Tibial artery (tissue), 4 donors: ENCODE data around the gene TNPO1.
A peak's percentile ranks its signal among the peaks of the same experiment; 100 is the strongest.

Experiments used
- DNase-seq, 2 donors: peaks; one replicate each; pipeline ENCODE4 v3.0.0-alpha.2; 2019
- H3K27ac ChIP-seq, 2 donors: fragments of 200-600 bp; sonication (generic) in 1 of 2; 1 replicate in 1 of 2; 2 replicates in 1 of 2; pipeline ENCODE4 v1.5.1; 2018 to 2019; ENCODE audit warnings: mild to moderate bottlenecking in 1 of 2
- H3K27me3 ChIP-seq, 2 donors: fragments of 200-600 bp; sonication (generic) in 1 of 2; one replicate each; pipeline versions ENCODE4 v1.5.1 to v1.6.0; 2016 to 2019
- H3K36me3 ChIP-seq, 3 donors: fragments of 200-600 bp; sonication (generic) in 2 of 3; one replicate each; pipeline ENCODE4 v1.5.1; 2016 to 2019; ENCODE audit warnings: mild to moderate bottlenecking in 2 of 3
- H3K4me1 ChIP-seq, 4 donors: fragments of 200-600 bp; sonication (generic) in 2 of 4; 1 replicate in 3 of 4; 2 replicates in 1 of 4; pipeline ENCODE4 v1.5.1; 2016 to 2019
- H3K4me3 ChIP-seq, 2 donors: fragments of 200-600 bp; sonication (generic) in 1 of 2; 1 replicate in 1 of 2; 2 replicates in 1 of 2; pipeline ENCODE4 v1.5.1; 2018 to 2019; ENCODE audit warnings: mild to moderate bottlenecking in 2 of 2
- H3K9me3 ChIP-seq, 3 donors: fragments of 200-600 bp; sonication (generic) in 1 of 3; one replicate each; pipeline ENCODE4 v1.5.1; 2016 to 2019
- CTCF ChIP-seq, 2 experiments: fragments of 200-600 bp in 1 of 2; fragments of 450-650 bp in 1 of 2; IDR thresholded peaks; one replicate each; pipeline ENCODE4 v1.5.1; 2017 to 2019; ENCODE audit warnings: antibody characterized with exemption in 2 of 2, mild to moderate bottlenecking in 1 of 2, moderate library complexity in 1 of 2
- intact Hi-C: fragments of 100-400 bp; cut with DNase I; formaldehyde crosslinking; loops from one replicate; pipeline ENCODE4 v1.15.0; 2023; ENCODE audit warnings: low total_unique reads

Gene TNPO1

GRCh38 chr5:72841756-72842535 is 25.5 kb downstream of the TNPO1 start:
- Histone ChIP-seq H3K36me3 (no peaks in the 10 kb centered on the region), H3K27me3 (no peaks in the 10 kb centered on the region), H3K4me3 (no peak overlapping the region), H3K4me1 (peaks cover 0 to 75% (median 16%) of the 10 kb centered on the region in 4 donors), H3K27ac (peak overlapping the region in 1 of 2 donors; percentile 14), H3K9me3 (no peaks in the 10 kb centered on the region)
- DNase-seq: no peak
- intact Hi-C loops: no loop called here
- no peak for TF ChIP-seq CTCF (IDR thresholded peaks at IDR 0.05)

GRCh38 chr5:72842816-72843215 is 26.4 kb downstream of the TNPO1 start:
- H3K9me3 ChIP-seq: no peaks in the 10 kb centered on the region
- H3K27ac ChIP-seq: no peak overlapping the region
- H3K4me3 ChIP-seq: no peak overlapping the region
- intact Hi-C loops: no loop called here
- no peak for TF ChIP-seq CTCF (IDR thresholded peaks at IDR 0.05)
- DNase-seq: no peak
- H3K4me1 ChIP-seq: peaks cover 0 to 81% (median 21%) of the 10 kb centered on the region in 4 donors
- no peaks in the 10 kb centered on the region for H3K27me3 ChIP-seq
- H3K36me3 ChIP-seq: no peaks in the 10 kb centered on the region

GRCh38 chr5:72844218-72844603 is 27.8 kb downstream of the TNPO1 start:
- intact Hi-C loops: no loop called here
- no peaks in the 10 kb centered on the region for H3K36me3 ChIP-seq
- no peaks in the 10 kb centered on the region for H3K9me3 ChIP-seq
- no peak for TF ChIP-seq CTCF (IDR thresholded peaks at IDR 0.05)
- H3K4me3 ChIP-seq: no peak overlapping the region
- no peak overlapping the region for H3K27ac ChIP-seq
- H3K27me3 ChIP-seq: no peaks in the 10 kb centered on the region
- no peak for DNase-seq
- H3K4me1 ChIP-seq: peaks cover 0 to 70% (median 18%) of the 10 kb centered on the region in 4 donors

- Histone ChIP-seq H3K27ac (no peak overlapping the region), H3K4me1 (peaks cover 0 to 75% (median 24%) of the 10 kb centered on the region in 4 donors), H3K9me3 (no peaks in the 10 kb centered on the region), H3K27me3 (no peaks in the 10 kb centered on the region), H3K4me3 (no peak overlapping the region), H3K36me3 (no peaks in the 10 kb centered on the region)
- no peak for DNase-seq
- TF ChIP-seq CTCF (IDR thresholded peaks at IDR 0.05): no peak
- intact Hi-C loops: no loop called here
These were observed 29.4 kb downstream of the TNPO1 start for GRCh38 chr5:72845889-72846288.

- intact Hi-C loops: no loop called here
- H3K27ac ChIP-seq: no peak overlapping the region
- H3K4me1 ChIP-seq: peaks cover 0 to 77% (median 27%) of the 10 kb centered on the region in 4 donors
- TF ChIP-seq CTCF (IDR thresholded peaks at IDR 0.05): no peak
- no peaks in the 10 kb centered on the region for H3K27me3 ChIP-seq
- no peaks in the 10 kb centered on the region for H3K36me3 ChIP-seq
- no peaks in the 10 kb centered on the region for H3K9me3 ChIP-seq
- no peak for DNase-seq
- H3K4me3 ChIP-seq: no peak overlapping the region
These were observed 30.0 kb downstream of the TNPO1 start for GRCh38 chr5:72846483-72846882.
